Measurements from ENCODE around the gene ADIRF. TPM values are rescaled to one million over a fixed set of nuclear protein-coding genes. Genes with fewer than 3 reads are reported as not detected.
"Not testable (repeated sequence)": the region's sequence is repeated elsewhere in the genome, so short reads cannot be mapped to it uniquely, and the experiment has no call there.

ADIRF gene
- total RNA-seq, 1 donor = 11.9 TPM

GRCh38 chr10:86932674-86933073 is 35.6 kb upstream of the ADIRF start:
- Histone ChIP-seq H3K4me2 (ENCODE audit: insufficient read depth, low read length) (no peak overlapping the region), H4K20me1 (ENCODE audit: insufficient read depth, low read length) (no peaks in the 10 kb centered on the region), H3K27ac (ENCODE audit: low read depth, low read length) (no peak overlapping the region), H3K36me3 (ENCODE audit: insufficient read depth, low read length) (peaks cover 4% of the 10 kb centered on the region), H3K4me1 (ENCODE audit: insufficient read depth, low read length) (peaks cover 21% of the 10 kb centered on the region), H3K4me3 (ENCODE audit: insufficient read depth, low read length) (no peak overlapping the region), H3K9me3 (ENCODE audit: low read depth, low read length) (no peaks in the 10 kb centered on the region), H3K79me2 (ENCODE audit: insufficient read depth, low read length) (no peaks in the 10 kb centered on the region), H3K27me3 (ENCODE audit: insufficient read depth, low read length) (no peaks in the 10 kb centered on the region), H2AFZ (ENCODE audit: low read length) (no peak overlapping the region)
- peak; percentile 52 for DNase-seq (ENCODE audit: insufficient read length, low spot score, missing footprints)
- TF ChIP-seq, protein P1, sequence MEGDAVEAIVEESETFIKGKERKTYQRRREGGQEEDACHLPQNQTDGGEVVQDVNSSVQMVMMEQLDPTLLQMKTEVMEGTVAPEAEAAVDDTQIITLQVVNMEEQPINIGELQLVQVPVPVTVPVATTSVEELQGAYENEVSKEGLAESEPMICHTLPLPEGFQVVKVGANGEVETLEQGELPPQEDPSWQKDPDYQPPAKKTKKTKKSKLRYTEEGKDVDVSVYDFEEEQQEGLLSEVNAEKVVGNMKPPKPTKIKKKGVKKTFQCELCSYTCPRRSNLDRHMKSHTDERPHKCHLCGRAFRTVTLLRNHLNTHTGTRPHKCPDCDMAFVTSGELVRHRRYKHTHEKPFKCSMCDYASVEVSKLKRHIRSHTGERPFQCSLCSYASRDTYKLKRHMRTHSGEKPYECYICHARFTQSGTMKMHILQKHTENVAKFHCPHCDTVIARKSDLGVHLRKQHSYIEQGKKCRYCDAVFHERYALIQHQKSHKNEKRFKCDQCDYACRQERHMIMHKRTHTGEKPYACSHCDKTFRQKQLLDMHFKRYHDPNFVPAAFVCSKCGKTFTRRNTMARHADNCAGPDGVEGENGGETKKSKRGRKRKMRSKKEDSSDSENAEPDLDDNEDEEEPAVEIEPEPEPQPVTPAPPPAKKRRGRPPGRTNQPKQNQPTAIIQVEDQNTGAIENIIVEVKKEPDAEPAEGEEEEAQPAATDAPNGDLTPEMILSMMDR (IDR thresholded peaks at IDR 0.05; ENCODE audit: extremely low read depth, low read depth, low read length) = no peak

GRCh38 chr10:86934162-86934711 is 34.0 kb upstream of the ADIRF start:
- not testable (repeated sequence) for H3K4me2 ChIP-seq (ENCODE audit: insufficient read depth, low read length); H3K36me3 ChIP-seq (ENCODE audit: insufficient read depth, low read length); H3K79me2 ChIP-seq (ENCODE audit: insufficient read depth, low read length); H3K4me3 ChIP-seq (ENCODE audit: insufficient read depth, low read length); H3K9me3 ChIP-seq (ENCODE audit: low read depth, low read length); DNase-seq (ENCODE audit: insufficient read length, low spot score, missing footprints); H3K27ac ChIP-seq (ENCODE audit: low read depth, low read length); H4K20me1 ChIP-seq (ENCODE audit: insufficient read depth, low read length); H3K27me3 ChIP-seq (ENCODE audit: insufficient read depth, low read length); H2AFZ ChIP-seq (ENCODE audit: low read length)
- peaks cover 21% of the 10 kb centered on the region for H3K4me1 ChIP-seq (ENCODE audit: insufficient read depth, low read length)

GRCh38 chr10:86936661-86937501 is 31.4 kb upstream of the ADIRF start:
- Histone ChIP-seq H3K36me3 (ENCODE audit: insufficient read depth, low read length) (no peaks in the 10 kb centered on the region), H3K27ac (ENCODE audit: low read depth, low read length) (peak overlapping the region; percentile 17), H2AFZ (ENCODE audit: low read length) (no peak overlapping the region), H3K27me3 (ENCODE audit: insufficient read depth, low read length) (no peaks in the 10 kb centered on the region), H3K4me2 (ENCODE audit: insufficient read depth, low read length) (peak overlapping the region; percentile 82), H3K79me2 (ENCODE audit: insufficient read depth, low read length) (no peaks in the 10 kb centered on the region), H3K4me3 (ENCODE audit: insufficient read depth, low read length) (peak overlapping the region; percentile 52), H3K9me3 (ENCODE audit: low read depth, low read length) (no peaks in the 10 kb centered on the region), H4K20me1 (ENCODE audit: insufficient read depth, low read length) (no peaks in the 10 kb centered on the region), H3K4me1 (ENCODE audit: insufficient read depth, low read length) (peaks cover 14% of the 10 kb centered on the region)
- TF ChIP-seq, protein P1 (IDR thresholded peaks at IDR 0.05; ENCODE audit: extremely low read depth, low read depth, low read length) = no peak
- DNase-seq (ENCODE audit: insufficient read length, low spot score, missing footprints) = peak; percentile 56

DNA sequence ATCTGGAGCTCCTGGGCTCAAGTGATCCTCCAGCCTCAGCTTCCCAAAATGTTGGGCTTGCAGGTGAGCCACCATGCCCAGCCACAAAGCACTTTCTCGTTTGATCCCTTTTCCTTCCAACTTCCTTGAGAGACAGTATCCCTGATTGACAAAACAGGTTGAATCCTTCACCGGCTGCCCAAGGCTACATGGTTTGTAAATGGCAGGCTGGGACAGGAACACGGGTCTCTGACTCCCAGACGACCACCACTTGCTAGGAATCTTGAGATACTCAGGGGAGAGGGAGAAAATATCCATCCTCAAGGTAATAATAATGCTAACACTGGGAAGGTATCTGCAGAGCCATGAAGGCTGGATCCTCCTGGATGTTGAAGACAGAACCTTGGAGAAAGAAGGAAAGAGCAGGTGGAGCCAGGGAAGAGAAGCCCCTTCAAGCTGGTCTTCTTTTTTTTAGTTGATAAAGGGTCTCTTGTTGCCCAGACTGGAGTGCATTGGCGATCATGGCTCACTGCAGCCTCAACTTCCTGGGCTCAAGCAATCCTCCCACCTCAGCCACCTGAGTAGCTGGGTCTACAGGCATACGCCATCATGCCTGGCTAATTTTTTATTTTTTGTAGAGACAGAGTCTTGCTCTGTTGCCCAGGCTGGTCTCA is 30.7 kb upstream of the ADIRF start:
- H3K27me3 ChIP-seq (ENCODE audit: insufficient read depth, low read length) = no peaks in the 10 kb centered on the region
- TF ChIP-seq, protein P1 (IDR thresholded peaks at IDR 0.05; ENCODE audit: extremely low read depth, low read depth, low read length) = no peak
- H3K79me2 ChIP-seq (ENCODE audit: insufficient read depth, low read length) = no peaks in the 10 kb centered on the region
- peaks cover 7% of the 10 kb centered on the region for H3K4me1 ChIP-seq (ENCODE audit: insufficient read depth, low read length)
- peak; percentile 8 for DNase-seq (ENCODE audit: insufficient read length, low spot score, missing footprints)
- no peak overlapping the region for H3K4me2 ChIP-seq (ENCODE audit: insufficient read depth, low read length)
- no peak overlapping the region for H3K4me3 ChIP-seq (ENCODE audit: insufficient read depth, low read length)
- H3K27ac ChIP-seq (ENCODE audit: low read depth, low read length) = no peak overlapping the region
- no peaks in the 10 kb centered on the region for H3K36me3 ChIP-seq (ENCODE audit: insufficient read depth, low read length)
- H2AFZ ChIP-seq (ENCODE audit: low read length) = no peak overlapping the region
- H3K9me3 ChIP-seq (ENCODE audit: low read depth, low read length) = no peaks in the 10 kb centered on the region
- H4K20me1 ChIP-seq (ENCODE audit: insufficient read depth, low read length) = no peaks in the 10 kb centered on the region

All from osteoblast (primary cell).